GM18508 (cell line): ENCODE measurements around the gene PF4V1.

ENCODE experiments used
- ATAC-seq: cut with Tn5 transposase; IDR thresholded peaks from one replicate; pipeline ENCODE4 v1.9.1; 2021; ENCODE audit warnings: moderate number of reproducible peaks; ENCODE audit not compliant: insufficient read depth, unreplicated experiment

PF4V1 gene

GRCh38 chr4:73844345-73844744, 8.8 kb upstream of the PF4V1 start:
- ATAC-seq, result no peak

GRCh38 chr4:73844806-73845205, 8.3 kb upstream of the PF4V1 start:
- no peak for ATAC-seq

DNA sequence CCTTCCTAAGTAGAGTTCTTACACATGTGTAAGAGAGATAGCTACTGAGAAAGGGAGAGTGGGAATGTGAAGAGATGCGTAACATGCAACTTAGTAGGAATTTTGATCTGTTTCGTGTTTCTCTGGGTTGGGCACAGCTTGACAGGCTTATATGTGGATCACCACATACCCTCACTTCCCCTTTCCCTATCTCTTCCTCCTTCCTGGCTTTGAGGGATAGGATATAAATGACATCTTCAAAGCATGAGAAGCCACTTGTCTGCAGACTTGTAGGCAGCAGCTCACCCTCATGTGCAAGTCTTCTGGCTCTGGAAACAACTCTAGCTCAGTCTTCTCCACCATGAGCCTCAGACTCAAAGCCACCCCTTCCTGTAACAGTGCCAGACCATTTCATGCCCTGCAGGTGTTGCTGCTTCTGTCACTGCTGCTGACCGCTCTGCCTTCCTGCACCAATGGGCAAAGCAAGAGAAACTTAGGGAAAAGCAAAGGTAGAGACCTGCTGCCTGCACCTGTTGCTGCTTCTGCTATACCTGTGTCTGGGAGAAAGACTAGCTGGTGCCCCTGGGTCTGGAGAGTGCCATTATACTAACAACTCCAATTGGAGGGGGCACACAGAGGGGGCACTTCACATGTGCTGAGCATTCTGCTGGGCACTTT, 5.4 kb upstream of the PF4V1 start:
- no peak for ATAC-seq

DNA sequence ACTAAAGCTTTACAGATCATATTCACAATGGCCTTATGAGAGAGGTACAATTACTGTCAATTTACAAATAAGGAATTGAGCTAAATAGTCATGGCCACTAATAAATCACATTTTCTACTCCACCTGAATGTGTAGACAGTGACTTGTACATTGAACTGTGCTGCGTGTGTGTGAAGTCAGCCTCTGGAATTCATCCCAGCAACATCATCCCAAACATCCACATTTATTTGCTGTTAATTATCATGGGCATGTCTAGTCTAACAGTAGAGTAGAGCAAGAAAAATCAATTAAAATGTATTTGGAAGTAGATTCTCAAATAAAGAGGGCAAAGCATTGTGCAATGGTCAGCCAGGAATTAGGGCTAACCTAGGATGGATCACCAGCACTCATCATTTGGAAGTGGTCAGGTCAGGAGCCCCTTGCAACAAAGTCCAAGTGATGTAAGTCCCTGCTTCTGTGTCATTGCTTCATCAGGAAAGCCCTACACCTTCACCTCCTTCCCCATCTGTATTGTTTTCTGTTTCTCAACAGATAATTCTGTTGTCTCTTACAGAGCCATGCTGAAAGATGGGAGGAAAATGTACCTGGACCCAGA, 4.8 kb upstream of the PF4V1 start:
- no peak for ATAC-seq

DNA sequence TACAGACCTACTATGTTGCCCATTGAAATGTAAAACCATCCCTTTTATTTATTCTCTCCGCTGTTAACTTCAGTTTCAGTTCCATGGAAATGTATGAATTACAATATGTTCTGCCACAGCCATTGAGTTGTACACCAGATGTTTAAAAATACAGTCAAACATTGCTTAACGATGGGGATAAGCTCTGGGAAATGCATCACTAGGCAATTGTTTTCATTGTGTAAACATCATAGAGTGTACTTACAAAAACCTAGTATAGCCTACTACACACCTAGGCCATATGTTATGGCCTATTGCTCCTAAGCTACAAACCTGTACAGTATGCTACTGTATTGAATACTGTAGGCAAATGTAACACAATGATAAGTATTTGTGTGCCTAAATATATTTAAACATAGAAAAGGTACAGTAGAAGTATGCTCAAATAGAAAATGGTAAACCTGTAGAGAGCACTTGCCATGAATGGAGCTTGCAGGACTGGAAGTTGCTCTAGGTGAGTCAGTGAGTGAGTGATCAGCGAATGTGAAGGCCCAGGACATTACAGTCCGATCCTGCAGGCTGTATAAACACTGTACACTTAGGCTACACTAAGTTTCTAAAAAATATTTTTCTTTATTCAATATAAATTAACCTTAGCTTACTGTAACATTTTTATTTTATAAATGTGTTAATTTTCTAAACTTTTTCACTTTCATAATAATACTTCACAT, 2.7 kb upstream of the PF4V1 start:
- ATAC-seq, result no peak

- ATAC-seq, result no peak
Measured at GRCh38 chr4:73851293-73851692, 1.8 kb upstream of the PF4V1 start.

GRCh38 chr4:73852771-73853170, 325 bp upstream of the PF4V1 start:
- no peak for ATAC-seq

- no peak for ATAC-seq
Measured at GRCh38 chr4:73853718-73854473, 800 bp downstream of the PF4V1 start.

DNA sequence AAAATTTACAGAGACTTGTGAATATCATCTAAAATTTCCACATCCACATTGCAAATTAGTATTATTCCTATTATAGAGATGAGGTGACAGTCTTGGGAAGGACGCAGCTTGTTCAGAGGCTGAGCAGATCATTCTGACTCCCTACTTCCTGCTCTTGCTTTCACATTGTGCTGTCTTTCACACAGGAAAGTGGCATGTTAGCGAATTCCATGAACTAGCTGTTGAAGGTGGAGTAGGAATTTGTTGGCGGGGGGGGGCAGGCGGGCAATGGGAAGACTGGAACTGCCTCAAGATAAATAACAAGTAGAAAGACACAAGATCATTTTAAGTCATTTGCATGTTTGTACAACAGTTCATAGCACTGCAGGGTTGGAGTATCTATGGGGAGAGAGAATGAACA, 2.3 kb downstream of the PF4V1 start:
- ATAC-seq, result no peak

DNA sequence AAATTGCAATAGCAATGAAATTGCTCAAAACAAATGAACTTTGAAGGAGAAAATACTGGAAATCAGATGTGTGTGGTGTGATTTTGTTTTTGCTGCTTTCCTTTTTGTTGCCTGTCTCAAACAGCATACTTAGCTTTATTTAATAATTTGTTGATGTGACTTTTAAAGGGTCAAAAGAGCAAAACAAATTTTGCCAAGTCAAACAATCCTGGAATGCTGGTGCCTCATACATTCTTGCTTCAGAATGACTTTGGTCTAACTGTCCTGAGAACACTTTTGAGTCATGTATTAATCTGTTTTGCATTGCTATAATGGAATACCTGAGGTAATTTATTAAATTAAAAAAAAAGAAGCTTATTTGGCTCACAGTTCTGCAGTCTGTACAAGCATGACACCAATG, 3.4 kb downstream of the PF4V1 start:
- ATAC-seq, result no peak

- no peak for ATAC-seq
Measured at GRCh38 chr4:73859614-73860088, 6.6 kb downstream of the PF4V1 start.

GRCh38 chr4:73860181-73860580, 7.1 kb downstream of the PF4V1 start:
- no peak for ATAC-seq

DNA sequence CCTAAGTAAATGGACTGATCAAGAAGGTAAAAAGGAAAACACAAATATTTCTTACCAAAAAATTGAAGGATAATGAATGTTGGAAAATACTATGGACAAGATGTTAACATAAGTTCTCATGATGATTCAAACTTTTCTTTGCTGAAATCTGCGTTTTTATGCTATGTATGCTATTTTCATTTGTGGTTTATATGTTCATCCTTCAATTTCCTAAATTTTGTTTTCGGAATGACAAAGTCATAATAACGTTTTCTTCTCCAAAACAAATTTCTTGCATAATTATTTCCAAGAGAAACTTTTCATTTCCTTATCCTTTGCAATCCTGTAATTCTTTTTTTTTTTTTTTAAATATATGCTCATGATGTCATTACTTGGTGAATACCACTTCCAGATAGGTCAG, 7.8 kb downstream of the PF4V1 start:
- no peak for ATAC-seq

DNA sequence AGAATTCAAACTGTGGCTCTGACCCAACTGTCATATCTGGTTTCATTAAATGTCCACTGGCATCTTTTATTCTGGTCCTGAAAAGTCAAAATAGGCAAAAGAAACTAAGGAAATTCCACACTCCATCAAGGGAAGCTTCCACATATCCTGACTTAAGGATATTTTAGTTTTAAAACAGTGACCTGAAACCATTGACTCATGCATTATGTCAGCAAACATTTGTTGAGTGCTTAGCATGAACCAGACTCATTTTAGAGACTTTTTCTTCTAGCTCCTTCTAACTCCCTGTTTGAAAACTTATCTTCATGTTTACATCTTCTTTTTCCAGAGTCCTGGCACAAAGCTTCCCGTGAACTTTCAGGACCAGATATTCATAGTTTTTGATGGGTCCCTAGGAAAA, 9.2 kb downstream of the PF4V1 start:
- ATAC-seq, result no peak

- ATAC-seq, result no peak
Measured at GRCh38 chr4:73864365-73864764, 11.3 kb downstream of the PF4V1 start.

GRCh38 chr4:73864961-73865360, 11.9 kb downstream of the PF4V1 start:
- ATAC-seq, result no peak

- ATAC-seq, result no peak
Measured at GRCh38 chr4:73865431-73866096, 12.5 kb downstream of the PF4V1 start.

- ATAC-seq, result no peak
Measured at GRCh38 chr4:73866246-73866645, 13.2 kb downstream of the PF4V1 start.

DNA sequence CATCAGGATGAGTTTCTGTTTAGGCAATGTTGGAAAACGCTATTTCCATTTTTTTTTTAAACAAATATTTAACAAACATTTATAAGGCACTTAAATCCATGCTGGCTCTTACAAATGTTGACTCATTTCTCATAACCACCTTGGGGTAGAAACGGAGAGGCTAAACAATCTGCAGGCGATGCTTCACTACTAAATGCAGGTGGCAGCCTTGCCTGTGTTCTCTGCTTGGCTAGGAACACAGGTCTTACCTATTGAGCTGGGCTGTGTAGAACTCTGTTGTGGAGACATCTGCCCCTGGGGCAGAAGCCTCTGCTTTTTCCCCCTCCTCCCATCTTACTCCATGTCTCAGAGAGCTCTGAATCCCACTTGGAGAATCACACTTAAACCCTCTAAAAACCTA, 14.7 kb downstream of the PF4V1 start:
- ATAC-seq, result no peak
